HG03039 (cell line): ENCODE measurements around the gene PHRF1.
"Not testable (repeated sequence)": the region's sequence is repeated elsewhere in the genome, so short reads cannot be mapped to it uniquely, and the experiment has no call there.

Experiments used
- ATAC-seq: cut with Tn5 transposase; IDR thresholded peaks from one replicate; pipeline ENCODE4 v1.9.1; 2021; ENCODE audit warnings: mild to moderate bottlenecking, moderate library complexity; ENCODE audit not compliant: unreplicated experiment

The PHRF1 gene

DNA sequence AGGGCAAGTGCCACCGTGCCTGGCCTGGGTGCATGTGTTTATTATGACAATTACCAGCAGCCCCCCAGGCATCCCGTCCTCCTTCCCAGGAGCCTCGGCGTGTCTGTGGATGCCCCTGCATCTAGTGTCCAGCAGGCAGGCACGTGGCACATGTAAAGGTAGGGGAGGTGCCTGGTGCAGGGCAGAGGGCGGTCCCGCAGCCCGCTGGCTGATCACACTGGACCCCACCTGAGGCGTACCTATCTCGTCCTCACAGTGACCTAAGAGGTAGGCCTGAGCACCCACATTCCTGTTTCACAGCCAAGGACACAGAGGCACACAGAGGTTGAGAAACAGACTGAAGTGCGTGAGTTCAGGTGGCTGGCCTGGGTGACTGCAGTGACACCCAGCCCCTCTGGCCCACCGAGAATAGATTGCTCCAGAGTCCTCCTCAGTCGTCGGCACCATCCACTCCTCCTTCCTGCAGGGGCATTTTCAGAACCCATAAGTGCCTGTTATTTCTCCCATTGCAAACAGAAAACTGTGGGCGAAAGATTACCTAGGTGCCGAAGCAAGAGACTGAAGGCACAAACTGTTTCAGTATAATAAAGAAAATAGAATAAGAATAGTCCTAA, 3.0 kb upstream of the PHRF1 start:
- no peak for ATAC-seq

- ATAC-seq = not testable (repeated sequence)
Observed at GRCh38 chr11:574031-574570, 2.2 kb upstream of the PHRF1 start.

DNA sequence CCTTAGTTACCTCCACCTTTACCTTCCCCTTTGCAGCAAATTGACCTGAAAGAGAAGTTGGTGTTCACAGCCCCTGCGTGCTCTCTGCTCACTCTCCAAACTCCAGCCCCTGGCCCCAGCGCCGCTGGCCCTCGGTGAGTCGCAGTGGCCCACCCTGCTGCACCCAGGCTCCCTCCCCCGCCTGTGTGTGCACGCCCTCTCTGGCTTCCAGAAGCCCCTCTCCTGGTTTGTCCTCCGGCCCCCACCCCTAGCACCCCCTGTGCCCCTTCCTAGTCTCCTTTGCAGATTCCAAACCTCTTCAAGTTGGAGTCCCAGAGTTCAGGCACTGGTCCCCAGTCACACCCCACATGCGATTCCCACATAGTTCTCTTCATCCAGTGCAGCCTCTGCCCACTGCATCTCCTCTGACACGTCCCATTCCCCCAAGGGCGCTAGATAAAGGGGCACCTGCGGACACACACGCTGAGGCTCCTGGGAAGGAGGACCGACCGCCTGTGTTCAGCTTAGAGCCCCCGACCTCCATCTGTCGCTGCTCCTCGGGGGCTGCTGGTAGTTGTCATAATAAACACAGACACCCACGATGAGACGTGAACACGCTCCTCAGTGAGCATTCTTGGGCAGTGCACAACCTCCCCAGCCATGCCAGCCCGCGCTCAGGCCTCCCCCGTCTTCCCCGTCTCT, 1.5 kb upstream of the PHRF1 start:
- no peak for ATAC-seq

GRCh38 chr11:575313-575995, 816 bp upstream of the PHRF1 start:
- peak; percentile 31 for ATAC-seq

DNA sequence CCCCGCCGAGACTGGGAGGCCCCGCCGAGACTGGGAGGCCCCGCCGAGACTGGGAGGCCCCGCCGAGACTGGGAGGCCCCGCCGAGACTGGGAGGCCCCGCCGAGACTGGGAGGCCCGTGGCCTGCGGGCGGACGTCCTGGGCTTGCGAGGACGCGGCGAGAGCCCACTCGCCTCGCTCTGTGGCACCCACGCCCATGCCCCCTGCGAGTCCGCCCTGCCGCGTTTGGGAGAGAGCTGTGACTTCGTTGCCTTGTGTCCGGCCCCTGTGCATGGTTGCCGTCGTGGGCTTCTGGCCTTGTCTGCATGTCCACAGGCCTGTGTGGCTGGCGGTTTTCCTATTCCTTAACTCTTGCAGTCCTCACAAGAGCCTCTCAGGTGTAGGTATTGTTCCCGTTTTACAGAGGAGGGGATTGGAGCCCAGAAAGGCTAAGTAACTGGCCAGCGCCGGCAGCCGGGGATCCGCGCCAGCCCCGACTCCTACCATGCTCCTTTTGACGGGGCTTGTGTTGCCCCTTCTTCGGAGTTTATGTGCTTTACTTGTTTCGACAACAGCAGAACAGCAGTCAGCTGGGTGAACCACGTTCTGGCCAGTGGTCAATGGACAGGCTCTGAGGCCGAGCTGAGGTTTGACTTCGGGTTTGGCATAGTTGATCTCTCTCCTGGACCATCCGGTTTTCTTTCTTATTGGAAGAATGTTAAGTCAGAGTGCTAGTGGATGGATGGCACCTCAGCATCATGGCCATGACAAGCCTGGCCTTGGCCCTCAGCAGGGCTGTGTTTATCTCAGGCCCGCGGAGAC, 741 bp downstream of the PHRF1 start:
- no peak for ATAC-seq

DNA sequence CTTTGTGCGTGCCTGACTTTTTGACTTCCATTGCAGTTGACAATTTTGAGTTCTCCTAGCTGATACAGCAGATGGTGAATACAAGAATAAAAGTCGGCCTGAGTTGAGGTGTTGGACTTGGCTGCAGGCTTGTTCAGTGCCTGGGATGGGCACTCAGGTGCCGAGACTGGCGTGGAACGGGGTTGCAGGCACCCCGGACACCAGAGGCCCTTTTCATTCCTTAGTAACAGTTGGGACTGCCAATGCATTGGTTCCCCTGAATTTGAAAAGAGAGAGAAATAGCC, 1.3 kb downstream of the PHRF1 start:
- ATAC-seq = no peak

DNA sequence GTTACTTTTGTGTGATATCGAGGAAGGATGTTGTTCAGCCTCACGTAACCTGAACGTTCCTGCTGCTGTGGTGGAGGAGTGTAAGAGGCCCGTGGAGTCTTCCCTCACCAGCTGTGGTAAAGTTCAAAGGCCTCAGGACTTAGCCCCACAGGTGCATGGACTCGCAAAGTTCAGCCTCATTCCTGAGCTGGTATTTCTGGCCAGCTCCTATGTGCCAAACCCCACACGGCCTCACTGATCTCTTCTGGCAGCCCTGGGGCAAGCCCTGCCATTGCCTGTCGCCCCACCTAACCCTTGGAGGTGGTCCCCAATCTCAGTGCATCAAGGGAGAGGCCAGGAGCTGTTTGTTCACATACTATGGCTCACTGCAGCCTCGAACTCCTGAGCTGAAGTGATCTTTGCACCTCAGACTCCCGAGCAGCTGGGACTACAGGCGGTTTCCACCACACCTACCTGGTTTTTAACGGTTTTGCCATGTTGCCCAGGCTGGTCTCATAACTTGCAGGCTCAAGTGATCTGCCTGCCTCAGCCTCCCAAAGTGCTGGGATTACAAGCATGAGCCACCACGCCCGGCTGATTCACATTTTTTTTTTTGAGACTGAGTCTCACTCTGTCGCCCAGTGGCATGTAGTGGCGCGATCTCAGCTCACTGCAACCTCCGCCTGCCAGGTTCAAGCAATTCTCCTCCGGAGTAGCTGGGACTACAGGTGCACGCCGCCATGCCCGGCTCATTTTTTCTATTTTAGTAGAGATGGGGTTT, 2.2 kb downstream of the PHRF1 start:
- ATAC-seq = no peak

- ATAC-seq = no peak
Observed at GRCh38 chr11:579830-580601, 3.7 kb downstream of the PHRF1 start.

GRCh38 chr11:581342-581741, 5.1 kb downstream of the PHRF1 start:
- no peak for ATAC-seq

- ATAC-seq = no peak
Observed at GRCh38 chr11:581752-582151, 5.5 kb downstream of the PHRF1 start.

DNA sequence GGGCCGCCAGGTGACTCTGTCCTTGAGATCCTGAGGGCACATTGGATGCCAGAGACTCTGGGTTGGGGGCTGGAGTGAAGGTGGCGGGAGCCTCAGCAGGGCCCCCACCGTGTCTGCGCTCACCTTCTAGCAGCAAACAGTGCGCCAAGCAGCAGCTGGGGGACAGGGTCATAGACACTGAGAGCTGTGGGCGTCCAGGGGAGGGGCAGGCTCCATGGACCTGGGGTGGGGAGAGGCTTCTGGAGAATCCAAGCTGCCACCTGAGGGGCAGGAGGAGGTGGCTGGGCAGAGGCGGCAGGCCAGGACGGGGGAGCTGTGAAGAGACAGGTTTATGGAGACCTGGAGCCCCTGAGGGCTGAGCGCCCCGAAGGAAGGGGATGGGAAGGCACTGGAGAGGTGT, 8.0 kb downstream of the PHRF1 start:
- ATAC-seq = no peak

DNA sequence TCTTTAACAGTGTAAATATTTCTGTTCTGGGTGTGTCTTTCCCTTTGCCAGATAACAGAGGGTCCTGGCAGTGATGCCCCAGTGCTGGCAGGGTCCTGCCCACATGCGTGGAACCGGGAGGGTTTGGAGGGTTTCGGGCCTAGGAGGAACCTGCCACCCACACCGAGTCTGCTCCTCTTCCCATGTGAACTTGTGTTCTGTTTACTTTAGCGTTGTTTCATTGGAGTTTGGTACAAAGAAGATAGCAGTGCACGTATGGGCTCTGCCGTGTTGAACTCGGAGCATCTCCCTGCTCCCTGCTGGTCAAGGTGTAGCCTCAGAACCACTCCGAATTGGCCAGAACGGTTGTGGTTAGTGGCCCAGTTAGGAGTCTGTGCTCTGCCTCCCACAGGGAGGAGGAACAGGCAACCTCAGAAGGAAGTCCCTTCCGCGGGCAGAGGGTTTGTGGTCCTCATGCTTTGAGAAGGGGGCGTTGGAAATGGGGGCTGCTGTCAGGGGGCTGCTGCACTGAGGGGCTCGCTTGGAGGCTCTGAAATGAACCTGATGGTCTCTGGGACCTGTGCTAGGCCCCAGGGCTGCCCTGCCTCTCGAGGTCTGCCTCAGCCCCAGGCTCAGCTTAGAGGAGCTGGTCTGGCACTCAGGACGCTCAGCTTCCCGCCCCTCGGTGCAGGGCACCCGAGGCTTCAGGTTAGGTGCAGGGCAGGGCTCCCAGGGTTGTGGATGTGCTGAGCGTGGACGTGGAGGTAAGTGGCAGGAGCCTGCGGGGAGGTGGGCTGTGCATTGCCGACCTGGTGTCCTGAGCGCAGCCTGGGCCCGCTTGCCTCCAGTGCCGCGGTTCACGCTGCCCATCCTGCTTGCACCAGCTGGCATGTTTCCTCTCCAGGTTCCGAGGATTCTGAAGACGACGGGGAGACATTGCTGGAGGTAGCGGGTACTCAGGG, 10.4 kb downstream of the PHRF1 start:
- ATAC-seq = no peak

GRCh38 chr11:587546-587945, 11.3 kb downstream of the PHRF1 start:
- ATAC-seq = no peak

- no peak for ATAC-seq
Observed at GRCh38 chr11:587978-588380, 11.7 kb downstream of the PHRF1 start.

- no peak for ATAC-seq
Observed at GRCh38 chr11:589798-590197, 13.5 kb downstream of the PHRF1 start.

- no peak for ATAC-seq
Observed at GRCh38 chr11:590997-591396, 14.7 kb downstream of the PHRF1 start.

- no peak for ATAC-seq
Observed at GRCh38 chr11:592501-592900, 16.2 kb downstream of the PHRF1 start.

DNA sequence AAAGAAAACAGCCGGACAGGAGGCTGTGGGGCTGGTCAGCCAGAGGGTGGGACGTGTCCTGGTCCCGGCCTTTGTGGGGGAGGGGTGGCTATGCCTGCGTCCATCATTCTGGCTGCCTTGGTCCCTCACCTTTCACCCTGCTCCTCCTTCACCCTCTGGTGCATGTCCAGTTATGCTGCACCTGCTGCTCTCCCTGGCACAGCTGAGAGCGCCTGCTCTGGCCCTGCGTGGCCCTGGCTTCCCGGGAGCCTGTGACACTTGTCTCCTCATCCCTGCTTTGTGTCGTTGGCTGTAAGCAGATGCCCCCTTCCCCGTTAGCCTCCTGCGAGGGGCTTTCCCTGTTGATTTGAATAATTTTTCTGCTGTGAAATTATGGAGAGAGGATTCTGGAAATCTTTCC, 16.6 kb downstream of the PHRF1 start:
- no peak for ATAC-seq

DNA sequence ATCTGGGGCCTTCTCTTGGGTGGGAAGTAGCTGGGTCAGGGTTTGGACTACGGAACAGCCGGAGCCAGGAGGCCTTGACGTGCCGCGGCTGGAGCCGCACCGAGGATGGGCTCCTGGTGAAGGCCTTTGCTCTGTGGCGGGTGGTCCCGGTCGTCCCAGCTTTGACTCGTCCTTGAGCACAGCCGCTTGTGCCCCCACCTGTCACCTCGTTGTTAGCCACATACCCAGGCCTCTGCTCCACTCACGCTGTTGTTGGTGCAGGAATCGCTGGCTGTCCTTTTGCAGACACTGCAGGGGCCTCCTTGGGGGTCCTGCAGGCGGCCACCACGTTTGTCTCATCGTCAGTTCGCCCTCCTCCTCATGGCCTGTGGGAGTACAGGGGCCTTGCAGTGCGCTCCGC, 17.1 kb downstream of the PHRF1 start:
- no peak for ATAC-seq
